ENCODE results near the gene UCN.
"Not testable (repeated sequence)": the region's sequence is repeated elsewhere in the genome, so short reads cannot be mapped to it uniquely, and the experiment has no call there.

Gene UCN

DNA sequence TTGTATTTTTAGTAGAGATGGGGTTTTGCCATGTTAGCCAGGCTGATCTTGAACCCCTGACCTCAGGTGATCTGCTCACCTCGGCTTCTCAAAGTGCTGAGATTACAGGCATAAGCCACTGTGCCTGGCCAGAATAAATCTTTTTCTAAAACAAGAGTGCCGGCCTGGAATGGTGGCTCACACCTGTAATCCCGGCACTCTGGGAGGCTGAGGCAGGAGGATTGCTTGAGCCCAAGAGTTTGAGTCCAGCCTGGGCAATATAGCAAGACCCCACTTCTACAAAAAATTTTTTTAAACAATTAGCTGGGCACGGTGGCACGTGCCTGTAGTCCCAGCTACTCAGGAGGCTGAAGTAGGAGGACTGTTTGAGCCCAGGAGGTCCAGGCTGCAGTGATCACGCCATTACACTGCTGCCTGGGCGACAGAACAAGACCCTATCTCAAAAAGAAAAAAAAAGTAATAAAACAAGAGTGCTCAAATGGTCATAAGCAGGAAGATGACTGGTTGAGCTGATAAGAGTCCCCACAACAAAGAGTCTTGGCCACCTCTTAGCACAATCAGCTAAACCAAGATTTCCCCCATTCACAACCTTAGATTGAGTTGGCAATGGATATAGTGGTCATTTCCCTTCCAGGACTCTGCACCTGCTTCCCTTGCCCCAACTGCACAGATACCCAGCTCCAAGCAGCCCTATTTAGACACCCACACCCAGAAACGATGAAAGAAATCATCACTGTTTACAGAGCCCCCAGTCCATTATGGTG, 5.8 kb upstream of the UCN start:
- DNase-seq = no peak

DNA sequence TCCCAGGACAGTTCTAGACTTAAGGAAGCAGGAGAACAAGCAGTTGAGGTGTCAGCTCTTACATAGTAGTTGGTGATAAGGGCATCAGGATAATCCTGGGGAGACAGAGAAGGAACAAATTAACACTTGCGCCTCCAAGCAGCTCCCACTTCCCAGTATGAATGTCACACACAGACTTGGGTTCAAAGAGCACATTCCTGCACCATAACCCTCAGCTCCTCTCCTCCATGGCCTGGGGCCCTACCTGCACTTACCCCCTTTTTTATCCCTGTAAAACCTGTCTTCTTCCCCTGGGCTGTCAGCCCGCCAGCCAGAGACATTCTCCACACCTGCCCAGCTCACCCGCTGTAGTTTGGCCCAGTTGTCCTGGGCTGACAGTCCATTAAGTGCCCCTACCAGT, 3.9 kb upstream of the UCN start:
- DNase-seq = no peak

GRCh38 chr2:27309651-27310050, 1.4 kb upstream of the UCN start:
- no peak for DNase-seq

DNA sequence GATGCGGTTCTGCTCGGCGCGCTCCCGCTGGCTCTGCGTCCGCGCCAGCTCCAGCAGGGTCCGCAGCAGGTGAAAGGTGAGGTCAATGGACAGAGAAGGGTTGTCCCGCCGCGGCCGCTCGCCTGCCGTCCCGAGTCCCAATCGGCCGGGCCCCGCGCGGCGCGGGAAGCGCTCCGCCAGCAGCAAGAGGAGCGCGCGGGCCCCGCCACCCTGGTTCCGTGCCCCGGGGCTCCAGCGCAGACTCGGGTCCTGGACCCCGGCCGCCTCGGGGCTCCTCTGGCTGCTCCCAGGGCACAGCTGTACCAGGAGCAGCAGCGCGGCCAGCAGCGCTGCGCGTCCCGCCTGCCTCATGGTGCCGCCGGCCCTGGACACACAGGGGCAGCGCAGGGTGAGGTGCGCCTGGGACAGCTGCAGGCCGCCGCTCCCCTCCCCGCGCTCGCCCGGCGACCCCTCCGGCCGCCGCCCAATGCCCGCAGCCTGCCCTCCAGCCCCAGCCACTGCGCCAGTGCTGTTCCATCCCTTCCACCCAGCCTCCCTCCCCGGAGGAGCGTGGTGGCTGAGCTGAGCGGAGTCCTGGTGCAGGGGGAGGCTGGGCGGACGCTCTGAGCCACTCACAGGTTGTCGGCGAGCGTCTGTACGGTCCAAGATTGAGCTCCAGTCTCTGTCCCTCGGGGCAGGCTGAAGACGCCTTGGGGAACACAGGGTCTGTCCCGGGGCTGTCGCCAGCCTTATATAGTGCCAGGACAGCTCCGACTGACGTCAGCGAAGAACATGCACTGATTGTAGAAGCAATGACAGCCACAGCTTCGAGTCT, 493 bp downstream of the UCN start:
- no peak for DNase-seq

DNA sequence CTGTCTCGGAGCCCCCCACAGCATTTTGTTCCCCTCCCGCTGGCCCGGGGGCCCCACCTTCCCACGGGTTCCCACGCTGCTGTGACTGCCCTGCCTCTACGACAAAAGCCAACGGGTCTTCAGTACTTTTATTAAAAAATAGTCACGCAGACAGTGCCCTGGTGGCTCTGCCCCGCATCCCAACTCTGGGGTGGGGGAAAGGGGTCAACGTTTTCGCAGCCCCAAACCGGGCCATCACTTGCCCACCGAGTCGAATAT, 1.0 kb downstream of the UCN start:
- DNase-seq = no peak

GRCh38 chr2:27306573-27307286, 1.5 kb downstream of the UCN start:
- no peak for DNase-seq

- no peak for DNase-seq
Measured at GRCh38 chr2:27306136-27306535, 2.1 kb downstream of the UCN start.

DNA sequence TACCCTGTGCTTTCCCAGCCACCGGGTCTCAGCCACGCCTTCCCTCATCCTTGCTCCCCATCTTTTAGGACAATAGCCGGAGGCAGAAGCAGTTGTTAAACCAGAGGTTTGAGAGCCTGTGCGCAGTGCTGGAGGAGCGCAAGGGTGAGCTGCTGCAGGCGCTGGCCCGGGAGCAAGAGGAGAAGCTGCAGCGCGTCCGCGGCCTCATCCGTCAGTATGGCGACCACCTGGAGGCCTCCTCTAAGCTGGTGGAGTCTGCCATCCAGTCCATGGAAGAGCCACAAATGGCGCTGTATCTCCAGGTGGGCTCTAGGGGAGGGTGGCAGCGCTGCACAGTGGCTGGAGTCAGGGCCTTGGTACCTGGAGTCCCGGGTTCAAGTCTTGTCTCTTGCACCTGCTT, 2.7 kb downstream of the UCN start:
- no peak for DNase-seq

DNA sequence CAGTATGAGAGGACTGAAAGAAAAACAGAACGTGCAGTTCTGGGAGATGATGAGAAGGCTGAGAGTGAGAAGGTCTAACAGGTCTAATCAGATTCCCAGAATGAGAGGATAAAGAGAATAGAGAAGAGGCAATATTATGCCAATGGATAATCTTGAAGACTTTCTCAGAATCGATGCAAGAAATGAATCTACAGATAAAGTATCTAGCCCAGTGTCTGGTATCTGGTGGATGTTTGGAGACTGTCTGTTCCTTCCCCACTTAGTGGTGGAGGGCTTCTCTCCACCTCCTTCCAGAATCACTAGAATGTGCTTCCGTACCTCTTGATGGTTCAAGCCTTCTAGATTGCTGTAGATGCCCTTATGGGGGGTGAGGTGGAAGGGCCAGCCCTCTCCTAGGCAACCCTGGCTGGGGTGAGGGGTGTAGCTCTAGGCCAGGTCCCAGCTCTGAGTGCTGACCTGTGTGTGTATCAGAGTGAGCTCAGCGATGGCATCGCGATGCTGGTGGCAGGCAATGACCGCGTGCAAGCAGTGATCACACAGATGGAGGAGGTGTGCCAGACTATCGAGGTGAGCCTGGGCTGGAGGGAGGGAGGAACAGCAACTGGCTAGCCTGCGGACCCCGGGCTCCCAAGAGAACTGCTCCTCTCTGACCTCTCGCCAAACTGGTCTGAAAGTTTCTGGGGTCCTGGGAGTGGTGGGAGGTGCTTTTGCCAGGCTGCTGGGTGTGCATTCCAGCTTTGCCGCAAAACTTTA, 3.6 kb downstream of the UCN start:
- no peak for DNase-seq

DNA sequence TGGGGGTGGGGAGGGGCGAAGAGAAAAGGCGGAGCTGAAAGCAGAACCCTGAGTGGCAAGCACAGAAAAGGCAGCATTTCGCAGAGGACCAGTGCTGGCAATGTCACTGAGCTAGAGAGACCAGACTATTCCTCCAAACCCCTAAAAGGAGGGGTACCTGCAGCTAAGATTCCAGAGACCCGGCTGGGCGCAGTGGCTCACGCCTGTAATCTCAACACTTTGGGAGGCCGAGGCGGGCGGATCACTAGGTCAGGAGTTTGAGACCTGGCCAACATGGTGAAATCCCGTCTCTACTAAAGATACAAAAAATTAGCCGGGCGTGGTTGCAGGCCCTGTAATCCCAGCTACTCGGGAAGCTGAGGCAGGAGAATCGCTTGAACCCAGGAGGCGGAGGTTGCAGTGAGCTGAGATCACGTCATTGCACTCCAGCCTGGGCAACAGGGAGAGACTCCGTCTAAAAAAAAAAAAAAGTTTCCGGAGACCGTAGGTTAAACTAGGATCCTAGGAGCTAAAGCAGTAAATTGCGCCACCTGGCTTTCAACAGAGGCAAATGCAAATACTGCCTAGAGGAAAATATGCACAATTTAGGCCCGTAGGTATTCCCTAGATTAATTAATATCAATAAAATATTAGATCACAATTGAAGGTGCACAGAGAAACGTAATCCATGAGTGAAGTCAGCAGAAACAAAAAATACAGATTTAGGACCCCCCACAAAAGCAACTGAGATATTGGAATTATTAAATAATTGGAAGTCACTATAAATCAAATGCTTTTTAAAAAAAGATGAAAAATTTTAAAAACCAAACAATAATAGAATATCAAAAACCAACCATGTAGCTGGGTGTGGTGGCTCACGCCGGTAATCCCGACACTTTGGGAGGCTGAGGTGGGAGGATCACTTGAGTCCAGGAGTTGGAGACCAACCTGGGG, 4.9 kb downstream of the UCN start:
- DNase-seq = peak; percentile 62

- not testable (repeated sequence) for DNase-seq
Measured at GRCh38 chr2:27300606-27301005, 7.6 kb downstream of the UCN start.

DNA sequence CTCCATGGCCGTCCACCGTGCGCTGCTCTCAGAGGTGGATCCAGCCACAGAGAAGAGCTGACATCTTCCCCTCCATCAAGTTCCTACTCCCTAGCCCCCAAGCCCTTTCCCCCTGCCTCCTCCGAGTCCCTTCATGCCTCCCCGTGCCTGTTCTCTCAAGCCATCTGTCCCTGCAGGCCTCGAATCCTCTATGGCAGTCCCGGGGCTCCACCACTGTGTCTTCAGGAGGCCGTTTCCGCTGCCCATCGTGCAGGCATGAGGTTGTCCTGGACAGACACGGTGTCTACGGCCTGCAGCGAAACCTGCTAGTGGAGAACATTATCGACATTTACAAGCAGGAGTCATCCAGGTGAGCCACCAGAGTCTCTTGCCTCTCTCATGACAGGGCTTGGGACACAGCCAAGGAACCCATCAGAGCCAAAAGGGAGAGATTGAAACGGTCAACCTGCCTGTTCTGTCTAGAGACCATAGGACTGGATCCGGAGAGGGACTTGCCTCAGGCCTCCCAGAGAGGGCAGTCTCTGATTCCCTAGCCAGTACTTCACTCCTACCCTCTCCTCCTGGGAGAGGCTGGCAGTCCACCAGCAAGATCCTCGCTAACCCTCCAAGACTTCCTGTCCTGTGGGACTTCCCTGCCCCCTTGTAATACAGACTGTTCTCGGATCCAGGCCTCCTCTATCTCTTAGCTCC, 9.7 kb downstream of the UCN start:
- no peak for DNase-seq

GRCh38 chr2:27297195-27297594, 11.1 kb downstream of the UCN start:
- DNase-seq = no peak

- DNase-seq = no peak
Measured at GRCh38 chr2:27296481-27296880, 11.8 kb downstream of the UCN start.

- no peak for DNase-seq
Measured at GRCh38 chr2:27294928-27295327, 13.3 kb downstream of the UCN start.

DNA sequence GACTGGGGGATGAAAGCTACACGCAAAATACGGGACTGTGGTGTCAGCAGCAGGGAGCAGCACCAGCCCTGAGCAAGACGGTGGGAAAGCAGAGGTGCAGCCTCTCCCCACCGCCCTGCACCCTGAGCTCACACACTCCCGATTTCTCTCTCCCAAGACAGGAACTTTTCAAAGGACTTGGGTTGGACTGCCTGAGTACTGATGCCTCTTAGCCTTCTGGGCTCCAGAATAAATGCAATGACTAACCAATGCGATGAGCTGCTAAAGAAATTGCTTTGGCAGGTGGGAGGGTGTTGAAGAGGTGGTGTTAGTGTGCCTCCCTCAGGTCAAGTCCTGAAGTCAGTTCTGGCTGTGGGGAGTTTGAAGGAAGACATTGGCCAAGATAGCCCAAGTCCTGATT, 16.4 kb downstream of the UCN start:
- no peak for DNase-seq

GRCh38 chr2:27290549-27290948, 17.7 kb downstream of the UCN start:
- DNase-seq = no peak

GRCh38 chr2:27288610-27289009, 19.6 kb downstream of the UCN start:
- DNase-seq = no peak

- DNase-seq = no peak
Measured at GRCh38 chr2:27285481-27285880, 22.8 kb downstream of the UCN start.

DNA sequence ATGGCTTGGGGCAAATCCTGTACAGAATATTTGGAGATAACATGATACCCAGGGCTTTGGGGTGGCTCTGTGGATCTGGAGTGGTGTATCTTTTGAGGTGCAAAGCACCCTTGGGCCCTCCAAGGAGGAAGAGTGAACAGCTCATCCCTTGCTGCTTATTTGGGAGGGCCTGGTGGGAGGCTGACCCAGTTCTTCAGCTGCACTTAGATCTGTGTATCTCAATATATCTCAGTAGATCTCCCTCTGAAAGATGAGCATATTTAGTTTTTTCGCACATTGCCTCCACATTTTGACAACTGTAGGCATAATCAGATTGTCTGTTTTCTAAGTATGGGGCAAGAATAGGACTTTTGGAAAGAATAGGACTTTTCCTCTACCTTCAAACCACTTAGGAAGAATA, 23.2 kb downstream of the UCN start:
- no peak for DNase-seq

DNA sequence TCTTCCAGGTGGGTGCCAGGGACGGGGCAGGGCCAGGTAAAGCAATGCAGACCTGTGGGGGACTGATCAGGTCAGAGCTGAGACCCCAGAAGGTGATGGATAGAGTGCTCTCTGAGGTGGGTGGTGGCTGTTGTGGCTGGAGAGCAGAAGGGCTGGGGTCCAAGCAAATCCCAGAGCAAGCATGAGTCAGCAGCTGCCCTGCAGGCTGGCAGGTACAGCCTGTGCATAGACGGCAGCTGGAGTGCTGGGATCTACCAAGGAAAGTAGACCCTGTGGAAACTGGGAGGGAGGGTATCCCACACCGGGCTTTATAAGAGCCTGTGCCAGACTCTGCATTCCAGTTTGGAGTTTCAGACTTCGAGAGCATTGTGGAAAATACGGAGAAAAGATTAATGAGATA, 25.4 kb downstream of the UCN start:
- no peak for DNase-seq

All from COR-L47 (cell line).